Smooth muscle cell (in vitro differentiated cells): ENCODE measurements around the gene GHSR. TPM values are rescaled to one million over a fixed set of nuclear protein-coding genes. Genes with fewer than 3 reads are reported as not detected.

Source experiments
- DNase-seq: peaks from one replicate; lab custom pipeline; 2025; ENCODE audit not compliant: unreplicated experiment; lab: John Stamatoyannopoulos, UW
- H2AFZ ChIP-seq: fragments of 200-600 bp; sonication (generic); 2 replicates; pipeline ENCODE4 v1.6.0; 2016; ENCODE audit warnings: antibody characterized with exemption, low read depth, mild to moderate bottlenecking
- H3F3A ChIP-seq: fragments of 200-600 bp; sonication (generic); 2 replicates; pipeline ENCODE4 v1.6.0; 2017; ENCODE audit warnings: antibody characterized with exemption, low read depth
- H3K27ac ChIP-seq: fragments of 200-600 bp; sonication (generic); 2 replicates; pipeline ENCODE4 v1.5.1; 2016; ENCODE audit warnings: low read depth, mild to moderate bottlenecking
- H3K27me3 ChIP-seq: fragments of 200-600 bp; sonication (generic); 2 replicates; pipeline ENCODE4 v1.6.1; 2016; ENCODE audit warnings: low read depth, mild to moderate bottlenecking
- H3K36me3 ChIP-seq: fragments of 200-600 bp; sonication (generic); 2 replicates; pipeline ENCODE4 v1.5.1; 2016; ENCODE audit warnings: low read depth
- H3K4me1 ChIP-seq: fragments of 200-600 bp; sonication (generic); 2 replicates; pipeline ENCODE4 v1.5.1; 2016; ENCODE audit warnings: low read depth
- H3K4me2 ChIP-seq: fragments of 200-600 bp; sonication (generic); 2 replicates; pipeline ENCODE4 v1.6.0; 2016; ENCODE audit warnings: mild to moderate bottlenecking
- H3K4me3 ChIP-seq: fragments of 200-600 bp; sonication (generic); 2 replicates; pipeline ENCODE4 v1.5.1; 2016; ENCODE audit warnings: mild to moderate bottlenecking
- H3K79me2 ChIP-seq: fragments of 200-600 bp; sonication (generic); 2 replicates; pipeline ENCODE4 v1.6.0; 2016; ENCODE audit warnings: low read depth, mild to moderate bottlenecking
- H3K9ac ChIP-seq: fragments of 200-600 bp; sonication (generic); 2 replicates; pipeline ENCODE4 v1.6.0; 2016; ENCODE audit warnings: low read depth
- H3K9me3 ChIP-seq: fragments of 200-600 bp; sonication (generic); replicated peaks from 2 replicates; pipeline ENCODE4 v1.5.1; 2016; ENCODE audit warnings: low read depth
- H4K20me1 ChIP-seq: fragments of 200-600 bp; sonication (generic); 2 replicates; pipeline ENCODE4 v1.6.0; 2016; ENCODE audit warnings: low read depth
- CTCF ChIP-seq: fragments of 200-600 bp; sonication (generic); IDR thresholded peaks from 2 replicates; pipeline ENCODE4 v1.5.1; 2017; ENCODE audit warnings: borderline replicate concordance, mild to moderate bottlenecking, antibody characterized with exemption; ENCODE audit not compliant: insufficient read depth, poor library complexity, severe bottlenecking
- WGBS: methylation state at CpG from one replicate; pipeline ENCODE4 v1.1.7; 2016; ENCODE audit warnings: low lambda C conversion rate; 5-methylcytosine and 5-hydroxymethylcytosine counted together
- polyA plus RNA-seq: library from polyadenylated mRNA; unstranded; fragments of >200 nt; fragmentation: Nextera tagmentation; extraction: Ambion mirVana; gene quantifications from 2 replicates; pipeline ENCODE4 v1.2.1, GENCODE V29; 2016
- total RNA-seq: library from RNA; depleted of rRNA; stranded (reverse); fragments of >200 nt; gene quantifications from 2 replicates; pipeline ENCODE4 v1.2.3, GENCODE V29; 2014

GHSR gene
- total and polyA plus RNA-seq, 2 experiments from 2014 or later, result not detected

GRCh38 chr3:172461530-172462138 is 13.4 kb upstream of the GHSR start:
- H3K4me3 ChIP-seq, result no peak overlapping the region
- H3K36me3 ChIP-seq, result no peaks in the 10 kb centered on the region
- H3K27me3 ChIP-seq, result peaks cover 2% of the 10 kb centered on the region
- no peaks in the 10 kb centered on the region for H4K20me1 ChIP-seq
- no peak overlapping the region for H3K9ac ChIP-seq
- H3K27ac ChIP-seq, result no peak overlapping the region
- no peak for DNase-seq
- no peaks in the 10 kb centered on the region for H3K79me2 ChIP-seq
- no peak overlapping the region for H3K4me2 ChIP-seq
- H3K4me1 ChIP-seq, result no peaks in the 10 kb centered on the region
- H3F3A ChIP-seq, result no peaks in the 10 kb centered on the region
- H2AFZ ChIP-seq, result no peak overlapping the region
- H3K9me3 ChIP-seq, result no peaks in the 10 kb centered on the region
- WGBS, result 46% methylated on average over 5 of the region's 5 CpGs
- peak; percentile 78 for TF ChIP-seq CTCF

GRCh38 chr3:172456404-172456803 is 8.1 kb upstream of the GHSR start:
- no peak overlapping the region for H2AFZ ChIP-seq
- no peaks in the 10 kb centered on the region for H4K20me1 ChIP-seq
- H3K9ac ChIP-seq, result no peak overlapping the region
- DNase-seq, result no peak
- H3K4me2 ChIP-seq, result no peak overlapping the region
- H3K9me3 ChIP-seq, result no peaks in the 10 kb centered on the region
- H3K4me3 ChIP-seq, result no peak overlapping the region
- no peaks in the 10 kb centered on the region for H3K36me3 ChIP-seq
- H3K27ac ChIP-seq, result no peak overlapping the region
- TF ChIP-seq CTCF, result no peak
- no peaks in the 10 kb centered on the region for H3K4me1 ChIP-seq
- WGBS, result 86% methylated on average over 3 of the region's 3 CpGs
- H3K79me2 ChIP-seq, result no peaks in the 10 kb centered on the region
- no peaks in the 10 kb centered on the region for H3F3A ChIP-seq
- peaks cover 38% of the 10 kb centered on the region for H3K27me3 ChIP-seq

- H3K9ac ChIP-seq, result no peak overlapping the region
- H3K79me2 ChIP-seq, result no peaks in the 10 kb centered on the region
- no peak overlapping the region for H3K27ac ChIP-seq
- H3K9me3 ChIP-seq, result no peaks in the 10 kb centered on the region
- no peaks in the 10 kb centered on the region for H3K4me1 ChIP-seq
- peaks cover 60% of the 10 kb centered on the region for H3K27me3 ChIP-seq
- H3K4me2 ChIP-seq, result no peak overlapping the region
- no peak overlapping the region for H2AFZ ChIP-seq
- DNase-seq, result no peak
- H3K36me3 ChIP-seq, result no peaks in the 10 kb centered on the region
- H3F3A ChIP-seq, result no peaks in the 10 kb centered on the region
- H3K4me3 ChIP-seq, result no peak overlapping the region
- no peaks in the 10 kb centered on the region for H4K20me1 ChIP-seq
- no peak for TF ChIP-seq CTCF
Measured at GRCh38 chr3:172454180-172454579, 5.9 kb upstream of the GHSR start.

GRCh38 chr3:172449466-172450149 is 1.4 kb upstream of the GHSR start:
- TF ChIP-seq CTCF, result no peak
- H3K4me3 ChIP-seq, result no peak overlapping the region
- peak; percentile 14 for DNase-seq

More at GRCh38 chr3:172449466-172450149, 1.4 kb upstream of the GHSR start:
- Histone ChIP-seq H3K27me3 (peaks cover 92% of the 10 kb centered on the region), H3K9ac (no peak overlapping the region), H3K4me1 (no peaks in the 10 kb centered on the region), H3K27ac (no peak overlapping the region), H3K36me3 (no peaks in the 10 kb centered on the region), H3K79me2 (no peaks in the 10 kb centered on the region), H3K9me3 (no peaks in the 10 kb centered on the region), H2AFZ (no peak overlapping the region), H3F3A (no peaks in the 10 kb centered on the region), H4K20me1 (no peaks in the 10 kb centered on the region), H3K4me2 (peak overlapping the region; percentile 73)
- WGBS, result 10% methylated on average over 34 of the region's 34 CpGs
